Measurements from ENCODE around the gene HS1BP3. TPM values are rescaled to one million over a fixed set of nuclear protein-coding genes. Genes with fewer than 3 reads are reported as not detected.

HS1BP3 gene
- total and polyA plus RNA-seq, 2 of the 13 experiments (the other 11 are each of a cell fraction or from before 2014, with no cell fraction given), result 15.2 to 22.0 TPM

GRCh38 chr2:20592106-20593071, 58.5 kb downstream of the HS1BP3 start (continued):
- TF ChIP-seq USF2 (IDR thresholded peaks at IDR 0.05; ENCODE audit: low read depth, low read length) (no peak), USF2 (CRISPR knock-in tag; IDR thresholded peaks at IDR 0.05; ENCODE audit: borderline replicate concordance) (no peak; the same call in 1 of the 2 replicates), ELF4 (CRISPR knock-in tag; IDR thresholded peaks at IDR 0.05; ENCODE audit: borderline replicate concordance) (0 out of 2 replicates have a peak, but pooled peaks have one; percentile 21), EED (CRISPR knock-in tag; IDR thresholded peaks at IDR 0.05) (no peak), ZNF605 (CRISPR knock-in tag; IDR thresholded peaks at IDR 0.05) (no peak), SMYD3 (CRISPR knock-in tag; IDR thresholded peaks at IDR 0.05) (no peak), MIER2 (CRISPR knock-in tag; IDR thresholded peaks at IDR 0.05) (peak; percentile 19; the same call in 1 of the 2 replicates), ZC3H4 (CRISPR knock-in tag; IDR thresholded peaks at IDR 0.05; ENCODE audit: borderline replicate concordance) (peak; percentile 95), ZFP41 (CRISPR knock-in tag; IDR thresholded peaks at IDR 0.05; ENCODE audit: borderline replicate concordance) (no peak), ZBTB38 (CRISPR knock-in tag; IDR thresholded peaks at IDR 0.05) (peak; percentile 65), JUNB (CRISPR knock-in tag; IDR thresholded peaks at IDR 0.05; ENCODE audit: borderline replicate concordance) (no peak), REXO4 (CRISPR knock-in tag; IDR thresholded peaks at IDR 0.05; ENCODE audit: borderline replicate concordance) (no peak), PHF5A (CRISPR knock-in tag; IDR thresholded peaks at IDR 0.05; ENCODE audit: low read depth, unreplicated experiment) (no peak), ZBTB44 (CRISPR knock-in tag; IDR thresholded peaks at IDR 0.05) (0 out of 2 replicates have a peak, but pooled peaks have one; percentile 80), KLF13 (CRISPR knock-in tag; IDR thresholded peaks at IDR 0.05) (no peak), ZNF142 (CRISPR knock-in tag; IDR thresholded peaks at IDR 0.05) (no peak), ZNF607 (CRISPR knock-in tag; IDR thresholded peaks at IDR 0.05; ENCODE audit: borderline replicate concordance) (0 out of 2 replicates have a peak, but pooled peaks have one; percentile 9), TOE1 (CRISPR knock-in tag; IDR thresholded peaks at IDR 0.05) (0 out of 2 replicates have a peak, but pooled peaks have one; percentile 12), GATAD1 (CRISPR knock-in tag; IDR thresholded peaks at IDR 0.05) (0 out of 2 replicates have a peak, but pooled peaks have one; percentile 14)

Measured in HepG2 (cell line).